ENCODE measurements around the gene VAMP2.

The VAMP2 gene

DNA sequence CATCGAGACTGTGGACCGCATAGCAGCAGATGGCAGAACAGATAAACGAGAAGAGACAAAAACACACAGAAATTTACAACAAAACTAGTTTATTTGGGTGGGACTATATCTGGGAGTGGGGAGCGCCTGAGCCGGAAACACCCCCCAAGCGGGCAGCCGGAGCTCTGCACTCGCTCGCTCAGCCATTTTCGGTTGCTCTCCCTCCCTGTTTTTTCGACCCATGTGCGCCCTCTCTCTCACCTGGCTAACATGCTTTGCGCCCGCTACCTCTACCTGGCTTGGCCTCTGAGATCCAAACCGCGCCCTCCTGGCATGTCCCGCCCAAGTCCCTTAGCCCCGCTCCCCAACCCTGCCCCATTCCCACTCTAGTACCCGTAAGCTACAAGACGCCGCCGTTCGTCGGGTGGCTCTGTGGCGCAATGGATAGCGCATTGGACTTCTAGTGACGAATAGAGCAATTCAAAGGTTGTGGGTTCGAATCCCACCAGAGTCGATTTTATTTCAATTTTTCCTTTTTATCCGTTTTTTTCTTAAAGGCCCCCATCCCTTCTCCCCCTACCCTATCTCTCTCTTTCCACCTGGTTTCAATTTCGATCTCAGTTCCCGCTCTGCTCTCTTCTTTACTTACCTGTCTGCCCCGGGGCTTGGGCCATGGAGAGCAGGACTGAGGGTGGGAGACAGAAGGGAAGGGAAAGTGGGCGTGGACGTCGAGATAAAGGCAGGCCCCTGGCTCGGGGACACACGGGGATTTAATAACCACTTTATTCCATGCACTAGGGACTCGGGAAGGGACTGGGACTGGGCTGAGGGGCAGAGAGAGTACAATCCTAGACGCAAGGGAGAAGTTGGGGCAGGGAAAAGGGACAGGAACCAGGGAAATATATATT is 42.0 kb downstream of the VAMP2 start (continued):
- TF ChIP-seq, protein P1, sequence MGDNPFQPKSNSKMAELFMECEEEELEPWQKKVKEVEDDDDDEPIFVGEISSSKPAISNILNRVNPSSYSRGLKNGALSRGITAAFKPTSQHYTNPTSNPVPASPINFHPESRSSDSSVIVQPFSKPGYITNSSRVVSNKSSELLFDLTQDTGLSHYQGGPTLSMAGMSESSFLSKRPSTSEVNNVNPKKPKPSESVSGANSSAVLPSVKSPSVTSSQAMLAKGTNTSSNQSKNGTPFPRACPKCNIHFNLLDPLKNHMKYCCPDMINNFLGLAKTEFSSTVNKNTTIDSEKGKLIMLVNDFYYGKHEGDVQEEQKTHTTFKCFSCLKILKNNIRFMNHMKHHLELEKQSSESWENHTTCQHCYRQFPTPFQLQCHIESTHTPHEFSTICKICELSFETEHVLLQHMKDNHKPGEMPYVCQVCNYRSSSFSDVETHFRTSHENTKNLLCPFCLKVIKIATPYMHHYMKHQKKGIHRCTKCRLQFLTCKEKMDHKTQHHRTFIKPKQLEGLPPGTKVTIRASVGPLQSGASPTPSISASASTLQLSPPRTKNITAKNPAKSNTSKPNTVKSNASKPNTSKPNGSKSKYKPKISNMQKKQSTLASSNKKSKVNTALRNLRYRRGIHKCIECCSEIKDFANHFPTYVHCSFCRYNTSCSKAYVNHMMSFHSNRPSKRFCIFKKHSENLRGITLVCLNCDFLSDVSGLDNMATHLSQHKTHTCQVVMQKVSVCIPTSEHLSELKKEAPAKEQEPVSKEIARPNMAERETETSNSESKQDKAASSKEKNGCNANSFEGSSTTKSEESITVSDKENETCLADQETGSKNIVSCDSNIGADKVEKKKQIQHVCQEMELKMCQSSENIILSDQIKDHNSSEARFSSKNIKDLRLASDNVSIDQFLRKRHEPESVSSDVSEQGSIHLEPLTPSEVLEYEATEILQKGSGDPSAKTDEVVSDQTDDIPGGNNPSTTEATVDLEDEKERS (tag by site-specific recombination; IDR thresholded peaks at IDR 0.05), result no peak
- TF ChIP-seq ZNF16 (tag by site-specific recombination; IDR thresholded peaks at IDR 0.05; ENCODE audit: low read depth) (no peak; the same call in 1 of the 2 replicates), ZNF529 (tag by site-specific recombination; IDR thresholded peaks at IDR 0.05; ENCODE audit: insufficient replicate concordance) (no peak), ZNF596 (tag by site-specific recombination; IDR thresholded peaks at IDR 0.05) (no peak), OSR2 (tag by site-specific recombination; IDR thresholded peaks at IDR 0.05) (no peak), SCRT1 (tag by site-specific recombination; IDR thresholded peaks at IDR 0.05; ENCODE audit: borderline replicate concordance) (0 out of 2 replicates have a peak, but pooled peaks have one; percentile 20), ZNF561 (tag by site-specific recombination; IDR thresholded peaks at IDR 0.05; ENCODE audit: borderline replicate concordance) (peak; percentile 91), ZNF48 (tag by site-specific recombination; IDR thresholded peaks at IDR 0.05) (no peak), ZBTB48 (tag by site-specific recombination; IDR thresholded peaks at IDR 0.05) (peak; percentile 87), ZNF660 (tag by site-specific recombination; IDR thresholded peaks at IDR 0.05) (peak; percentile 75), ZNF354C (tag by site-specific recombination; IDR thresholded peaks at IDR 0.05; ENCODE audit: borderline replicate concordance, low read depth) (no peak), ZNF114 (tag by site-specific recombination; IDR thresholded peaks at IDR 0.05) (no peak), ZNF292 (tag by site-specific recombination; IDR thresholded peaks at IDR 0.05; ENCODE audit: borderline replicate concordance, low read depth) (no peak), GLIS2 (tag by site-specific recombination; IDR thresholded peaks at IDR 0.05) (peak; percentile 53), MYNN (tag by site-specific recombination; IDR thresholded peaks at IDR 0.05; ENCODE audit: borderline replicate concordance) (no peak), ZNF184 (tag by site-specific recombination; IDR thresholded peaks at IDR 0.05) (peak; percentile 74), ZNF121 (tag by site-specific recombination; IDR thresholded peaks at IDR 0.05) (no peak), ZXDB (tag by site-specific recombination; IDR thresholded peaks at IDR 0.05) (peak; percentile 75; the same call in 1 of the 2 replicates), ZNF24 (tag by site-specific recombination; IDR thresholded peaks at IDR 0.05) (peak; percentile 91), ZNF585B (tag by site-specific recombination; IDR thresholded peaks at IDR 0.05) (no peak), MZF1 (tag by site-specific recombination; IDR thresholded peaks at IDR 0.05; ENCODE audit: borderline replicate concordance) (peak; percentile 90)
- TF ChIP-seq, protein P2, sequence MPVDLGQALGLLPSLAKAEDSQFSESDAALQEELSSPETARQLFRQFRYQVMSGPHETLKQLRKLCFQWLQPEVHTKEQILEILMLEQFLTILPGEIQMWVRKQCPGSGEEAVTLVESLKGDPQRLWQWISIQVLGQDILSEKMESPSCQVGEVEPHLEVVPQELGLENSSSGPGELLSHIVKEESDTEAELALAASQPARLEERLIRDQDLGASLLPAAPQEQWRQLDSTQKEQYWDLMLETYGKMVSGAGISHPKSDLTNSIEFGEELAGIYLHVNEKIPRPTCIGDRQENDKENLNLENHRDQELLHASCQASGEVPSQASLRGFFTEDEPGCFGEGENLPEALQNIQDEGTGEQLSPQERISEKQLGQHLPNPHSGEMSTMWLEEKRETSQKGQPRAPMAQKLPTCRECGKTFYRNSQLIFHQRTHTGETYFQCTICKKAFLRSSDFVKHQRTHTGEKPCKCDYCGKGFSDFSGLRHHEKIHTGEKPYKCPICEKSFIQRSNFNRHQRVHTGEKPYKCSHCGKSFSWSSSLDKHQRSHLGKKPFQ (tag by site-specific recombination; IDR thresholded peaks at IDR 0.05), result no peak
- TF ChIP-seq, protein P3, sequence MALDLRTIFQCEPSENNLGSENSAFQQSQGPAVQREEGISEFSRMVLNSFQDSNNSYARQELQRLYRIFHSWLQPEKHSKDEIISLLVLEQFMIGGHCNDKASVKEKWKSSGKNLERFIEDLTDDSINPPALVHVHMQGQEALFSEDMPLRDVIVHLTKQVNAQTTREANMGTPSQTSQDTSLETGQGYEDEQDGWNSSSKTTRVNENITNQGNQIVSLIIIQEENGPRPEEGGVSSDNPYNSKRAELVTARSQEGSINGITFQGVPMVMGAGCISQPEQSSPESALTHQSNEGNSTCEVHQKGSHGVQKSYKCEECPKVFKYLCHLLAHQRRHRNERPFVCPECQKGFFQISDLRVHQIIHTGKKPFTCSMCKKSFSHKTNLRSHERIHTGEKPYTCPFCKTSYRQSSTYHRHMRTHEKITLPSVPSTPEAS (tag by site-specific recombination; IDR thresholded peaks at IDR 0.05), result no peak
- TF ChIP-seq, protein P4, sequence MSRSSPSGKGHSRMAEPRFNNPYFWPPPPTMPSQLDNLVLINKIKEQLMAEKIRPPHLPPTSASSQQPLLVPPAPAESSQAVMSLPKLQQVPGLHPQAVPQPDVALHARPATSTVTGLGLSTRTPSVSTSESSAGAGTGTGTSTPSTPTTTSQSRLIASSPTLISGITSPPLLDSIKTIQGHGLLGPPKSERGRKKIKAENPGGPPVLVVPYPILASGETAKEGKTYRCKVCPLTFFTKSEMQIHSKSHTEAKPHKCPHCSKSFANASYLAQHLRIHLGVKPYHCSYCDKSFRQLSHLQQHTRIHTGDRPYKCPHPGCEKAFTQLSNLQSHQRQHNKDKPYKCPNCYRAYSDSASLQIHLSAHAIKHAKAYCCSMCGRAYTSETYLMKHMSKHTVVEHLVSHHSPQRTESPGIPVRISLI (tag by site-specific recombination; IDR thresholded peaks at IDR 0.05), result peak; percentile 71
- TF ChIP-seq, protein P5, sequence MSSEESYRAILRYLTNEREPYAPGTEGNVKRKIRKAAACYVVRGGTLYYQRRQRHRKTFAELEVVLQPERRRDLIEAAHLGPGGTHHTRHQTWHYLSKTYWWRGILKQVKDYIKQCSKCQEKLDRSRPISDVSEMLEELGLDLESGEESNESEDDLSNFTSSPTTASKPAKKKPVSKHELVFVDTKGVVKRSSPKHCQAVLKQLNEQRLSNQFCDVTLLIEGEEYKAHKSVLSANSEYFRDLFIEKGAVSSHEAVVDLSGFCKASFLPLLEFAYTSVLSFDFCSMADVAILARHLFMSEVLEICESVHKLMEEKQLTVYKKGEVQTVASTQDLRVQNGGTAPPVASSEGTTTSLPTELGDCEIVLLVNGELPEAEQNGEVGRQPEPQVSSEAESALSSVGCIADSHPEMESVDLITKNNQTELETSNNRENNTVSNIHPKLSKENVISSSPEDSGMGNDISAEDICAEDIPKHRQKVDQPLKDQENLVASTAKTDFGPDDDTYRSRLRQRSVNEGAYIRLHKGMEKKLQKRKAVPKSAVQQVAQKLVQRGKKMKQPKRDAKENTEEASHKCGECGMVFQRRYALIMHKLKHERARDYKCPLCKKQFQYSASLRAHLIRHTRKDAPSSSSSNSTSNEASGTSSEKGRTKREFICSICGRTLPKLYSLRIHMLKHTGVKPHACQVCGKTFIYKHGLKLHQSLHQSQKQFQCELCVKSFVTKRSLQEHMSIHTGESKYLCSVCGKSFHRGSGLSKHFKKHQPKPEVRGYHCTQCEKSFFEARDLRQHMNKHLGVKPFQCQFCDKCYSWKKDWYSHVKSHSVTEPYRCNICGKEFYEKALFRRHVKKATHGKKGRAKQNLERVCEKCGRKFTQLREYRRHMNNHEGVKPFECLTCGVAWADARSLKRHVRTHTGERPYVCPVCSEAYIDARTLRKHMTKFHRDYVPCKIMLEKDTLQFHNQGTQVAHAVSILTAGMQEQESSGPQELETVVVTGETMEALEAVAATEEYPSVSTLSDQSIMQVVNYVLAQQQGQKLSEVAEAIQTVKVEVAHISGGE (tag by site-specific recombination; conservative IDR thresholded peaks at IDR 0.05; ENCODE audit: low read depth), result peak; percentile 50
- TF ChIP-seq, protein P6, sequence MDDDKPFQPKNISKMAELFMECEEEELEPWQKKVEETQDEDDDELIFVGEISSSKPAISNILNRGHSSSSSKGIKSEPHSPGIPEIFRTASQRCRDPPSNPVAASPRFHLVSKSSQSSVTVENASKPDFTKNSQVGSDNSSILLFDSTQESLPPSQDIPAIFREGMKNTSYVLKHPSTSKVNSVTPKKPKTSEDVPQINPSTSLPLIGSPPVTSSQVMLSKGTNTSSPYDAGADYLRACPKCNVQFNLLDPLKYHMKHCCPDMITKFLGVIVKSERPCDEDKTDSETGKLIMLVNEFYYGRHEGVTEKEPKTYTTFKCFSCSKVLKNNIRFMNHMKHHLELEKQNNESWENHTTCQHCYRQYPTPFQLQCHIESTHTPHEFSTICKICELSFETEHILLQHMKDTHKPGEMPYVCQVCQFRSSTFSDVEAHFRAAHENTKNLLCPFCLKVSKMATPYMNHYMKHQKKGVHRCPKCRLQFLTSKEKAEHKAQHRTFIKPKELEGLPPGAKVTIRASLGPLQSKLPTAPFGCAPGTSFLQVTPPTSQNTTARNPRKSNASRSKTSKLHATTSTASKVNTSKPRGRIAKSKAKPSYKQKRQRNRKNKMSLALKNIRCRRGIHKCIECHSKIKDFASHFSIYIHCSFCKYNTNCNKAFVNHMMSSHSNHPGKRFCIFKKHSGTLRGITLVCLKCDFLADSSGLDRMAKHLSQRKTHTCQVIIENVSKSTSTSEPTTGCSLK (tag by site-specific recombination; IDR thresholded peaks at IDR 0.05), result no peak

Measured in HEK293 (cell line).